Activated T-cell treated with anti-CD3 and anti-CD28 coated beads, Interleukin-2, amount 50 U/mL, for 24 hours (primary cell): Measurements from ENCODE around the gene WNT8B.

Experiments used
- DNase-seq: peaks from one replicate; pipeline ENCODE4 v3.0.0-alpha.2; 2020
- H3K27ac Mint-ChIP-seq: 2 replicates; pipeline ENCODE4 v1.8.0; 2020; ENCODE audit warnings: mild to moderate bottlenecking, mixed read lengths
- H3K27me3 Mint-ChIP-seq: 2 replicates; pipeline ENCODE4 v1.8.0; 2020; ENCODE audit warnings: mixed read lengths
- H3K36me3 Mint-ChIP-seq: 2 replicates; pipeline ENCODE4 v1.8.0; 2020; ENCODE audit warnings: low read depth, mixed read lengths
- H3K4me1 Mint-ChIP-seq: 2 replicates; pipeline ENCODE4 v1.8.0; 2020; ENCODE audit warnings: low read depth, mixed read lengths
- H3K4me3 Mint-ChIP-seq: 2 replicates; pipeline ENCODE4 v1.8.0; 2020; ENCODE audit warnings: mild to moderate bottlenecking, moderate library complexity, mixed read lengths
- H3K9me3 Mint-ChIP-seq: 2 replicates; pipeline ENCODE4 v1.8.0; 2020; ENCODE audit warnings: mixed read lengths

Gene WNT8B

DNA sequence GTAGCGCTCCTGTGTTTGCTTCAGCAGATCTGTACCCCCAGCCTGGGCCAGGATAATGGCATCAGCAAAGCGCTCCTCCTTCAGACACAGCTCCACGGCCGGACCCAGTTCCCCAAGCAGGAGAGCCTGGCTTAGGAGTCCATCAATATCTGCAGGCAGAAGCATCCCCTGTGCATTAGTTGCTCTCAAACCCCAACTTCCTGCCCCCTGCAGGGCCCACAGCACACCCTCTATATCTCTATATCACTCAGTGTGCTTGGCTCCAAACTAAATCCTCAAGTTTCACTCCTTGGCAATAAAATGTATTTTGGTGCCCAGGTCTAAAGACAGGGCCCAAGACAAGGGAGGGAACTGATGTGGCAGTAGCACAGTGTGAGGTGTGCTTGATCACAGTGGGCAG lies 35.2 kb downstream of the WNT8B start:
- DNase-seq = no peak
- H3K4me3 Mint-ChIP-seq = no peak overlapping the region
- no peak overlapping the region for H3K27ac Mint-ChIP-seq
- no peaks in the 10 kb centered on the region for H3K9me3 Mint-ChIP-seq
- H3K4me1 Mint-ChIP-seq = peaks cover 6% of the 10 kb centered on the region
- H3K36me3 Mint-ChIP-seq = peaks cover 95% of the 10 kb centered on the region
- no peaks in the 10 kb centered on the region for H3K27me3 Mint-ChIP-seq

DNA sequence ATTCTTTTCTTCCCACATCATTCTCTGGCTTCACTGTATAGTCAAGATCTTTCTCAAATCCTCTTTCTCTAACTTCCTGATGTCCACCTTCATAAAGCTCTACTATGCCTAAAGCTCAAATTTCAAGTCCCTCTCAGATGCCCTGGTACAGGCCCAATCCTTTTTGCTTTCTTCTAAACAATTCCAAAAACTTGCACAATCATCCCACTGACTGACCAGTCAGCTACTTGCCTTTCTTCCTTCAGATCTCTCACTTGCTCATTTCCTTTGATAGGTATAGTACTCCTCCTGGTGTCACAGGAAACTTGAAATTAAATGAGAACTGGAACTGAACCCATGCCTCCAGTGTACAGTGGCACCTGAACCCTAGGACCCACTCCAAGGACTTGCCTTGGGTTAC lies 38.6 kb downstream of the WNT8B start:
- H3K27me3 Mint-ChIP-seq = no peaks in the 10 kb centered on the region
- peaks cover 94% of the 10 kb centered on the region for H3K36me3 Mint-ChIP-seq
- H3K9me3 Mint-ChIP-seq = no peaks in the 10 kb centered on the region
- H3K4me1 Mint-ChIP-seq = peaks cover 11% of the 10 kb centered on the region
- no peak overlapping the region for H3K4me3 Mint-ChIP-seq
- no peak overlapping the region for H3K27ac Mint-ChIP-seq
- DNase-seq = no peak

DNA sequence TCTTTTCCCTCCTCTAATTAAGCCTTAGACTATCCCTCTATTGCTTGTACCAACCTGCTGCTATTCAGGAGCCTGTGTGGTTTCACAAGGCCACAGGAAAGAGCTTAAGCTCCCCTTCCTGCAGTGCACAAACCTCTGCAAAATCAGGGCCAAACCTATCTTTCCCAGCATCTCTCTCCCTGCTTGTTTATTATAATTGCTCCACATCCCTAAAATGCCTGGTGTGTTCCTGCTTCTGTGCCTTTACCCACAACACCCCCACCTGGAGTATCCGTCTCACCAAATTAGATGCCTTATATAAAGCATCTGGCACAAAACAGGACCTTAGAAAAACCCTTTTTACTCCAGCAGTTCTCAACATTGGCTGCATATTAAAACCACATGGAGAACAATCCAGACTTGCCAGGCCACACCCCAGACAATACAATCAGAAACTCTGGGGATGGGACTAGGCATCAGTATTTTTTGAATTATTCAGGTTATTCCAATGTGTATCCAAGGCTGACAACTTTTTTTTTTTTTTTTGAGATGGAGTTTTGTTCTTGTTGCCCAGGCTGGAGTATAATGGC lies 40.2 kb downstream of the WNT8B start:
- Mint-ChIP-seq H3K27ac (no peak overlapping the region), H3K4me3 (no peak overlapping the region), H3K36me3 (peaks cover 94% of the 10 kb centered on the region), H3K9me3 (no peaks in the 10 kb centered on the region), H3K27me3 (no peaks in the 10 kb centered on the region), H3K4me1 (peaks cover 23% of the 10 kb centered on the region)
- no peak for DNase-seq

DNA sequence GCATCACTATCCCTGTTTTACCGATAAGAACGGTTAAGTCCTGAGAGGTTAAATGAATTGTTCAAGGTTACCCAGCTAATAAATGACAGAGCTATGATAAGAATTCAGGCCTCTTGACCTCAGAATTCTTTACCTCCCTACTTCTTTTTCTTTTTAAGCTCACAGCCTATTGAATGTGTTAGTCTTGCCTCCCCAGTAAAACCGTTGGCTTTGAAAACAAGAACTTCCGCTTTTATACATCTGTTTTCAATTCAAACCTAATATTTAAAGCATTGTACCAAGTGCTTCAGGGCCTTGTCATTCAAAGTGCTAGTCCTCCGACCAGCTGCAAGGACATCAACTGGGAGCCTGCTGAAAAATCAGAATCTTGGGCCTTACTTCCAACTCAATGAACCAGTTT lies 41.3 kb downstream of the WNT8B start:
- DNase-seq = no peak
- no peaks in the 10 kb centered on the region for H3K9me3 Mint-ChIP-seq

DNA sequence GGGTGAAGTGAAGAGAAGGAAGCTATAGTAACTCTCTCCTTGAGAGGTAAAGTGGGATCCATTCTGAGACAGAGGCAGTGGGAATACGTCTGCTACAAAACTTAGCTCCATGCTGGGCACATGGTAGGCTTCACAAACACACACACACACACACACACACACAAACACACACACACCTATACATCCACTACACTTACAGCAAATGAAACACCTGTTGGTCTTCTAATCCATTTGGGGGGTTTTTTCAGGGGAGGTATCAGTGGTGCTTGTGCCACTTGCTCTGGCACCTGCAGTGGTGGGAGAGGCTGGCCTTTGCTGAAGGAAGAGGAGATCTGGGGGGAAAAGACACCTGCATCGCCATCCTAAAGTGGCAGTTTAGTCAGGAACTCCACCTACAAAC lies 42.4 kb downstream of the WNT8B start:
- H3K36me3 Mint-ChIP-seq = peaks cover 79% of the 10 kb centered on the region
- no peaks in the 10 kb centered on the region for H3K27me3 Mint-ChIP-seq
- no peak overlapping the region for H3K27ac Mint-ChIP-seq
- peaks cover 44% of the 10 kb centered on the region for H3K4me1 Mint-ChIP-seq
- H3K9me3 Mint-ChIP-seq = no peaks in the 10 kb centered on the region
- H3K4me3 Mint-ChIP-seq = no peak overlapping the region
- DNase-seq = no peak

More for the DNA sequence above, 41.3 kb downstream of the WNT8B start:
- peaks cover 33% of the 10 kb centered on the region for H3K4me1 Mint-ChIP-seq
- H3K27me3 Mint-ChIP-seq = no peaks in the 10 kb centered on the region
- H3K27ac Mint-ChIP-seq = no peak overlapping the region
- H3K36me3 Mint-ChIP-seq = peaks cover 86% of the 10 kb centered on the region
- no peak overlapping the region for H3K4me3 Mint-ChIP-seq

DNA sequence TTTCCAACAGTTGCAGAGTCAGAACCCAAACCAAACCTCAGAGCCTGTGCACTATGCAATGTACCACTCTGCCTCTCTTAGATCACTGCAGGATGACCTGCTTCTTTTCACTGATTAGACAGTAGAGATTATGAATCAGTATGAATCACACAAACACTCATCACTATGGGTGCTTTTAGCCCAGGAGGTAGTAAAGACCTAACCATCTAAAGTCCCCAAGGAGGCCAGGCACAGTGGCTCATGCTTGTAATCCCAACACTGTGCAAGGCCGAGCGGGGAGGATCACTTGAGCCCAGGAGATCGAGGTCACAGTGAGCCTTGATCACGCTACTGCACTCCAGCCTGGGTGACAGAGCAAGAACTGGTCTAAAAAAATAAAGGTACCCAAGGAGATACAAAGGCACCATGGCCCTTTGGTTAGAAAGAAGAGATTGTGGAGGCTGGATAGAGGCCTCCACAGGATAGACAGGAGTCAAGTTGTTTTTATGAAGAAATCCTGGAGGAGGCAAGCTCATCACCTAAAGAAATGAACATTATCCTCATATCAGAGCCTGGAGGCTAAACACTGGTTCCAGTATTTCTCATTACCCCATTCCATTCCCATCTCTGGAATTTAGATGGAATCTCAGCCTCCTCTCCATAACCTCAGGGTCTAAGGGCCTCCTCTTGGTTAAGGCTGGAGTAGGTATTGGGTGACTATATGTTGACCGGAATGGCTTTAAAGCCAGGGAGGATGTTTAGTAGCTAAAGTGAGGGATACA lies 44.0 kb downstream of the WNT8B start:
- Mint-ChIP-seq H3K36me3 (peaks cover 65% of the 10 kb centered on the region), H3K27ac (peak overlapping the region; percentile 89), H3K4me1 (peaks cover 60% of the 10 kb centered on the region), H3K9me3 (no peaks in the 10 kb centered on the region), H3K4me3 (no peak overlapping the region), H3K27me3 (no peaks in the 10 kb centered on the region)
- no peak for DNase-seq

DNA sequence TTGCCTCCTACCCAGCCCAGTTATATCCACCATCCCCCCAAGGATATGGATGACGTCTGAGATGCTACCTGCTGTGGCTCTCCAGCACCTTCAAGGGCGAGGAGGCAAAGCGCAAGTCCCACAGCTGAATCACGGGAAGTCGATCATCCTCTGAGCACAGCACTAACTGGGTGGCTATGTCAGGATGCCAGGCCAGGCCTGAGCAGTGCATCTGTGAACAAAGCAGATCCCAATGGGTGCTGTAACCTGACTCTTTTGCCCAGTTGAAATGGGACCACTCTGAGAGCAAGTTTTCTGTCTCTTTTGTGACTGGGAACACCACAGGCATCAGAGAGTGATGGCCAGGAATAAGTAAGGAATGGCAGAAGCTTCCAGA lies 44.5 kb downstream of the WNT8B start:
- Mint-ChIP-seq H3K9me3 (no peaks in the 10 kb centered on the region), H3K4me3 (no peak overlapping the region), H3K27ac (peak overlapping the region; percentile 89), H3K27me3 (no peaks in the 10 kb centered on the region), H3K36me3 (peaks cover 60% of the 10 kb centered on the region), H3K4me1 (peaks cover 66% of the 10 kb centered on the region)
- no peak for DNase-seq

DNA sequence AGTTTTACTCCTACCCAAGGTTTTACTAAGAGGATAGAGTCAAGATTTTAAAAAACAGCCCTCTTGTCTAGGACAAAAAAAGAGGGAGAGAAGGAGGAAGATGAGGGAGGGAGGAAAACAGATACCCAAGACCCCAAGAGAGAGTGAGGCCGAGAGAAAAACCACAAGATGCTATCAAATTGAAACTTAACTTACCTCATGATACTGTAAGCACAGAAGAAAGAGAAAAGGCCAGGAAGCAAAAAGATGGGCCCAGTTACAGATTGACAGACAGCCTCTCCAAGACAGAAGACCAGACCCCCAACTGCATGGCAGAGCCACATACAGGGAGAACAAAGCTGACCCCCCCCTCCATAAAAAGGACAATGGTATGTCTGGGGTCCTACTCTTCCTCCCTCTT lies 45.5 kb downstream of the WNT8B start:
- Mint-ChIP-seq H3K9me3 (no peaks in the 10 kb centered on the region), H3K27me3 (no peaks in the 10 kb centered on the region), H3K4me1 (peaks cover 68% of the 10 kb centered on the region), H3K27ac (peak overlapping the region; percentile 89), H3K36me3 (peaks cover 60% of the 10 kb centered on the region), H3K4me3 (peak overlapping the region; percentile 38)
- DNase-seq = no peak

DNA sequence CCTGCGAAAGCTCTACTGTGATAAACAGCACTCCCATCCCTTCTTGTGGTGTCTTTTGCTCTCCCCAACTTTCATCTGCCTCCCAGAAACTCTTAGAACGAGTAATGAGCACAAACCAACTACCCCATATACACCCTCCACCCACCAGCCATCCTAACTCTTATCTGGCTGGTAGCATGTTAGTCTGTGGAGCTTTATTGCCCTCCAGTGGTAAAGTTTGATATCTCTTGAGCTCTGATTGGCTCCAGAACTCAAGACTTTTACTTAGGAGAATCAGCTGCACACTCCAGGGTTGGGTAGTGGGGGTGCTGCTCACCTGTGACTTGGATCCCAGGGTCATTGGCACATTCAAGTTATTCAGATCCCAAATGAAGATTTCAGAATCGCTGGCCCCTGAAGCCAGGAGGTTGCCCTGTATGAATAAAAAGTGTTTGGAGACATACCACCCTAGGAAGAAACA lies 45.9 kb downstream of the WNT8B start:
- Mint-ChIP-seq H3K4me3 (peak overlapping the region; percentile 38), H3K4me1 (peaks cover 68% of the 10 kb centered on the region), H3K27me3 (no peaks in the 10 kb centered on the region), H3K27ac (peak overlapping the region; percentile 89), H3K9me3 (no peaks in the 10 kb centered on the region), H3K36me3 (peaks cover 59% of the 10 kb centered on the region)
- peak; percentile 48 for DNase-seq

DNA sequence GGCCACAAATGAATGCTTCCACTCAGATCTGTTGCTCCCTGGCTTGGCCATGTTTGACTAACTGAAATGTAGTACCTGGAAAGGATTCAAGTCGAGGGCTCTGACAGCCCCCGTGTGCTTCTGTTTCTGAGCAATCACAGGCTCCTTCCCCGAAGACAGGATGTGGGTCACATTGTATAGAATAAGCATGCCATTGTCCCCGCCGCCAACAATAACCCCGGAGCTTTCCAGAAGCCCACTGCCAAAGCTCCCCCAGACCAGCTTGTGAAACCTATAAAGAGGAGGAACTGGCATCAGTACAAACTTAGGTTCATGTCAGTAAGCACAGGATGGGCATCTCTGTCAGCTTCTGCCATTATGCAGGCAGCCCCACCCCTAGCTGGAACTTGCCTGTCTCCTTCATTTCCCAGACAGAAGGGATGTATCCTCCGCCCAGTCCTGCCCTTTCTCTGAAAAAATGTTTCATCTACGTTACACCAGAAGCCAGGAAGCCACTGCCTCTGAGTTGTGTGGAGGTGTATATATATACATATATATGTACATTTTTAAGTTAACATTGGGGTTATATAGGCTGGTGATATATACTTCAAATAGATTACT lies 46.5 kb downstream of the WNT8B start:
- Mint-ChIP-seq H3K4me3 (peak overlapping the region; percentile 38), H3K4me1 (peaks cover 68% of the 10 kb centered on the region), H3K27me3 (no peaks in the 10 kb centered on the region), H3K27ac (peak overlapping the region; percentile 89), H3K36me3 (peaks cover 56% of the 10 kb centered on the region), H3K9me3 (no peaks in the 10 kb centered on the region)
- DNase-seq = peak; percentile 61

DNA sequence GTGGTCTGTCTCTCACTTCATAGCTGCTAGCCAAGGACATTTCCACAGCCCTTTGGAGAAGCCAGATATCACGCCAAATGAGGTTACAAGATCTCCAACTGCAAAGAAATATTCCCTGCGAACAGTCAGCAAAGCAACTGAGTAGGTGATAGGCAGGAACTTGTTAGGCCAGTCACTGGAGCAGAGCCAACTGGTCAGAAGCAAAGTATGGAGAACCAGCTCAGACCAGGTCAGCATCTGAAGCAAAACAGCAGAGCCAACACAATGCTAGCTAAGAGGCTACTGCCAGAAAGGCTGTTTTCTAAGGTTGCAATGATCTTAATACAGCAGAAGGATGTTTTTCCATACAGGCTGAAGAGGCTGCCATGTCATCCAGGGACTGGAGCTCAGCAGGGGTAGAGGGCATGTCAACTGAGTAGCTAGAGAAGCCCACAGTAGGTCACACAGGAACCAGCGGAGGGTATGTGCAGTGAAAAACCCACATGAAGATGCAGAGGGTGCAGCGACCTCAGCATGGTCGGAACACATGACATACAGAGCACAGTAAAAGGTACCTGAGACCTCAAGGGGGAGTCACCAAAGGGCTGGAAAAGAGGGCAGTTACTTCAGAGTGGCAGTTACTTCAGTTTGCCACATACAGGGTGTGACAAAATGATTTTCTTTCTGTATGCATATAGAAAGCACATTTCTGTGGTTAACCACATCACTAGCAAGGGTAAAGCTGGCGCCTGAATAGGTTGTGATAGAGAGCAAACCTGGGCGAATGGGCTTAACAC lies 47.9 kb downstream of the WNT8B start:
- H3K36me3 Mint-ChIP-seq = peaks cover 49% of the 10 kb centered on the region
- peak; percentile 65 for DNase-seq
- no peaks in the 10 kb centered on the region for H3K9me3 Mint-ChIP-seq
- H3K27ac Mint-ChIP-seq = peak overlapping the region; percentile 89
- H3K4me1 Mint-ChIP-seq = peaks cover 68% of the 10 kb centered on the region
- no peaks in the 10 kb centered on the region for H3K27me3 Mint-ChIP-seq
- H3K4me3 Mint-ChIP-seq = peak overlapping the region; percentile 6

DNA sequence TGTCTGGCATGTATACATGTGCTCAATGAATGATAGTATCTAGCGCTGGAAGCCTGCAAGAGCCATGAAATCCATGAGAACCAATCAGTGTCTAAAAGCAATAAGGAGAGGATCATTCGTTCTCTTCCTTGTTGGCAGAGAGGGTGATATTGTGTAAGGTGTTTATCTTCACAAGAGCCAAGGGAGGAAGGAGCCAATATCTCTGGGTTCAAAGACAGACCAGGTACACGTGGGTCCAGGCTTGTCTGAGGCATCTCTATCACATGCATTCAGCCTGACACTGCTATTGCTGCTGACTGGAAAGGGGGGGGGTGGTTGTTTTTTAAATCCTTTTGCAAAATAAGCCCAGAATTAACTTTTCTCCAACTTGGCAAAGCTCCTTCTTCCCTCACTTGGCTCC lies 52.8 kb downstream of the WNT8B start:
- Mint-ChIP-seq H3K9me3 (no peaks in the 10 kb centered on the region), H3K27me3 (no peaks in the 10 kb centered on the region), H3K4me1 (peaks cover 34% of the 10 kb centered on the region), H3K36me3 (peaks cover 38% of the 10 kb centered on the region), H3K27ac (no peak overlapping the region), H3K4me3 (no peak overlapping the region)
- no peak for DNase-seq

DNA sequence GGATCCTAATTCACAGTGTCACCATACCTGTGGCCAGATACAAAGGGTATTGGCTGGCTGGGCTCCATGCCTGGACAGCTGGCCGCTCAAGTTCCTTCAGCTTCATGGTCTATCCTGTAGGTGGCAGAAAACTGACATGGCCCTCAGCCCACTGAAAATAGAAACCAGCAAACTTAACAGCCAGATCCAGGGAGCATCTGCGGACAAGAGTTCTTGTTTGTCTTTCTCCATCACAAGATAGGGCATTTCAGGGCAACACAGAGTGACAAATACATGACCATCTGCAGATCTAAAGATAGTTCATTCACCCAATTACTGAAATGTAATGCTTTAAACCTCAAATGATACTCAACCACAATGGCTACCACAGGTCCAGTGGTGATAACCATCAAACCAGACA lies 54.0 kb downstream of the WNT8B start:
- no peak overlapping the region for H3K4me3 Mint-ChIP-seq
- peaks cover 22% of the 10 kb centered on the region for H3K4me1 Mint-ChIP-seq
- no peak overlapping the region for H3K27ac Mint-ChIP-seq
- peaks cover 44% of the 10 kb centered on the region for H3K36me3 Mint-ChIP-seq
- no peaks in the 10 kb centered on the region for H3K9me3 Mint-ChIP-seq
- H3K27me3 Mint-ChIP-seq = no peaks in the 10 kb centered on the region
- DNase-seq = no peak

DNA sequence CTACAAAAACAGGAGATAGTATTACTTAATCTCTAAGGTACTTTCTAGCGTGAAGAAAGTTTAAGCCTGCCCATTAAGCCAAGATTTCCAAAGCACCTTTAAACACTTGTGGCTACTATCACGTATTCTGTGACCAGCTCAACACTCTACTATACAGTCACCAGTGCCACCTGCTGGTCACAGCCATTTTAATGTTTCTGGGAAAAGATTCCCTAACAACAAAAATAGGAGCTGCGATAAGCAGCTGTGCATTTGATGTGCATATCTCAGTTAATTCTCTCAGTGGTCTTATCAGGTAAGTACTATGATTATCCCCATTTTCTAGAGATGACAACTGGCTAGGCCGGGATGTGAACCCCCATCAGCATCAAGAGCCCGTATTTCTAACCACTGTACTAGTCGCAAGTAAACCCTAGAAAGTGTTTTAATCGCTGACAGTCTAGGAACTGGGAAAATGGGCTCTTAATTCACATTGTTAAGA lies 56.0 kb downstream of the WNT8B start:
- H3K4me1 Mint-ChIP-seq = peaks cover 15% of the 10 kb centered on the region
- DNase-seq = peak; percentile 63
- H3K4me3 Mint-ChIP-seq = no peak overlapping the region
- peaks cover 54% of the 10 kb centered on the region for H3K36me3 Mint-ChIP-seq
- no peaks in the 10 kb centered on the region for H3K9me3 Mint-ChIP-seq
- H3K27ac Mint-ChIP-seq = peak overlapping the region; percentile 26
- no peaks in the 10 kb centered on the region for H3K27me3 Mint-ChIP-seq
